IMR-90 (cell line): ENCODE data around the gene UNC13A. TPM values are rescaled to one million over a fixed set of nuclear protein-coding genes. Genes with fewer than 3 reads are reported as not detected.

Source experiments
- ATAC-seq: fragments of 200-7000 bp; cut with Tn5 transposase; 2 replicates; pipeline ENCODE4 v1.9.1; 2020; ENCODE audit warnings: low read depth, mild to moderate bottlenecking, moderate library complexity
- BruUV-seq: library from RNA; stranded (reverse); fragments of 400-500 nt; replicated peaks from 2 replicates; lab custom pipeline; 2021; lab: Mats Ljungman, UMichigan
- CTCF ChIA-PET: fragments of 300-600 bp; formaldehyde crosslinking; extraction: SDS; loops from one replicate; lab custom pipeline; 2021; ENCODE audit warnings: antibody characterized with exemption; lab: Yijun Ruan, JAX
- POLR2A ChIA-PET: fragments of 300-600 bp; sonication (Branson Sonifier 250); formaldehyde crosslinking; loops from one replicate; lab custom pipeline; 2022; ENCODE audit warnings: antibody characterized with exemption; ENCODE audit not compliant: unreplicated experiment; lab: Charles Lee
- DNase-seq: peaks from one replicate; pipeline ENCODE4 v3.0.0; 2013
- H2AFZ ChIP-seq: replicated peaks from 2 replicates; pipeline ENCODE3; 2013; ENCODE audit warnings: low read length, mild to moderate bottlenecking; ENCODE audit not compliant: poor library complexity
- H2AK5ac ChIP-seq: 2 replicates; pipeline ENCODE4 v1.6.1; 2013; ENCODE audit warnings: low read depth, low read length, inconsistent platforms
- H2AK9ac ChIP-seq: replicated peaks from 2 replicates; pipeline ENCODE3; 2013; ENCODE audit warnings: mild to moderate bottlenecking, low read depth, low read length, moderate library complexity; ENCODE audit not compliant: poor library complexity
- H2BK120ac ChIP-seq: 2 replicates; pipeline ENCODE4 v1.6.1; 2013; ENCODE audit warnings: low read depth, low read length, inconsistent platforms
- H2BK15ac ChIP-seq: 3 replicates; pipeline ENCODE4 v1.6.1; 2013; ENCODE audit warnings: low read depth, low read length, inconsistent platforms
- H2BK20ac ChIP-seq: 2 replicates; pipeline ENCODE4 v1.6.1; 2013; ENCODE audit warnings: low read depth, mild to moderate bottlenecking, inconsistent platforms, low read length, moderate library complexity
- H2BK5ac ChIP-seq: 2 replicates; pipeline ENCODE4 v1.6.1; 2013; ENCODE audit warnings: mild to moderate bottlenecking, low read depth, low read length, inconsistent platforms; ENCODE audit not compliant: poor library complexity, severe bottlenecking
- H3K14ac ChIP-seq: replicated peaks from 2 replicates; pipeline ENCODE4 v1.6.1; 2013; ENCODE audit warnings: low read depth, low read length, inconsistent platforms
- H3K18ac ChIP-seq: 2 replicates; pipeline ENCODE4 v1.6.1; 2013; ENCODE audit warnings: low read depth, low read length, control low read depth
- H3K23ac ChIP-seq: 2 replicates; pipeline ENCODE4 v1.6.1; 2013; ENCODE audit warnings: low read depth, low read length, inconsistent platforms
- H3K27ac ChIP-seq: 2 replicates; pipeline ENCODE4 v1.5.1; 2013; ENCODE audit warnings: mild to moderate bottlenecking, control low read depth, low read length; ENCODE audit not compliant: insufficient read depth
- H3K27me3 ChIP-seq: 2 replicates; pipeline ENCODE4 v1.6.1; 2013; ENCODE audit warnings: low read length; ENCODE audit not compliant: control insufficient read depth, insufficient read depth
- H3K36me3 ChIP-seq: 2 replicates; pipeline ENCODE4 v1.6.1; 2013; ENCODE audit warnings: low read length, mixed read lengths; ENCODE audit not compliant: control insufficient read depth, insufficient read depth
- H3K4ac ChIP-seq: 2 replicates; pipeline ENCODE4 v1.6.1; 2013; ENCODE audit warnings: low read depth, low read length, inconsistent platforms
- H3K4me1 ChIP-seq: 2 replicates; pipeline ENCODE4 v1.6.1; 2013; ENCODE audit warnings: low read length, mixed read lengths; ENCODE audit not compliant: control insufficient read depth, insufficient read depth
- H3K4me2 ChIP-seq: 2 replicates; pipeline ENCODE4 v1.6.1; 2013; ENCODE audit warnings: low read depth, mild to moderate bottlenecking, control low read depth, low read length, moderate library complexity
- H3K4me3 ChIP-seq: 2 replicates; pipeline ENCODE4 v1.5.1; 2013; ENCODE audit warnings: low read depth, mild to moderate bottlenecking, control low read depth, low read length, moderate library complexity; ENCODE audit not compliant: insufficient read depth
- H3K56ac ChIP-seq: 2 replicates; pipeline ENCODE4 v1.6.1; 2013; ENCODE audit warnings: low read length, inconsistent platforms; ENCODE audit not compliant: insufficient read depth; ENCODE audit errors: extremely low read depth
- H3K79me1 ChIP-seq, 2 experiments: 2 replicates each; pipeline ENCODE4 v1.6.1; 2013; ENCODE audit warnings: low read length in 2 of 2, inconsistent platforms in 1 of 2, low read depth in 1 of 2
- H3K9ac ChIP-seq: 2 replicates; pipeline ENCODE4 v1.6.1; 2013; ENCODE audit warnings: low read depth, low read length, control low read depth
- H3K9me1 ChIP-seq: 2 replicates; pipeline ENCODE4 v1.6.1; 2013; ENCODE audit warnings: low read length, inconsistent platforms; ENCODE audit not compliant: insufficient read depth
- H3K9me3 ChIP-seq: 2 replicates; pipeline ENCODE4 v1.6.1; 2013; ENCODE audit warnings: low read length; ENCODE audit not compliant: control insufficient read depth, insufficient read depth
- H4K20me1 ChIP-seq: 2 replicates; pipeline ENCODE4 v1.6.1; 2013; ENCODE audit warnings: low read length, inconsistent platforms; ENCODE audit not compliant: insufficient read depth
- H4K5ac ChIP-seq: 2 replicates; pipeline ENCODE4 v1.6.1; 2013; ENCODE audit warnings: mild to moderate bottlenecking, low read depth, low read length, control low read depth
- H4K8ac ChIP-seq, 2 experiments: 2 replicates each; pipeline ENCODE4 v1.6.1; 2013; ENCODE audit warnings: low read depth in 2 of 2, low read length in 2 of 2, control low read depth in 1 of 2, inconsistent platforms in 1 of 2
- H4K91ac ChIP-seq: 2 replicates; pipeline ENCODE4 v1.6.1; 2013; ENCODE audit warnings: low read depth, low read length, inconsistent platforms; ENCODE audit not compliant: insufficient read depth
- CEBPB ChIP-seq: IDR thresholded peaks from 2 replicates; pipeline ENCODE4 v1.6.1; 2012; ENCODE audit warnings: low read depth, low read length, improper control_type of control experiment
- CHD1 ChIP-seq: IDR thresholded peaks from 2 replicates; pipeline ENCODE4 v1.6.1; 2012; ENCODE audit warnings: low read depth, low read length, improper control_type of control experiment
- NFE2L2 ChIP-seq: fragments of 150-350 bp; IDR thresholded peaks from 2 replicates; pipeline ENCODE4 v1.6.1; 2016; ENCODE audit warnings: low read depth, mild to moderate bottlenecking, low read length
- WGBS, 2 experiments: methylation state at CpG; one replicate each; pipeline versions ENCODE4 v1.1.5 to v1.1.7; 2013; ENCODE audit warnings: missing lambda C conversion rate in 2 of 2; ENCODE audit not compliant: insufficient read length in 1 of 2; ENCODE audit errors: extremely low coverage in 2 of 2; 5-methylcytosine and 5-hydroxymethylcytosine counted together
- dilution Hi-C: fragments of 300-500 bp; cut with HindIII; formaldehyde crosslinking; loops from one replicate; pipeline ENCODE4 v1.14.3; 2018; ENCODE audit warnings: low sequenced_read_pairs; ENCODE audit not compliant: unreplicated experiment
- in situ Hi-C: fragments of 300-500 bp; cut with MboI; formaldehyde crosslinking; loops from 3 replicates; pipeline ENCODE4 v1.14.3; 2019; ENCODE audit warnings: low sequenced_read_pairs, inconsistent platforms, mixed read lengths
- intact Hi-C: fragments of 100-400 bp; cut with micrococcal nuclease; formaldehyde crosslinking; loops from 2 replicates; pipeline ENCODE4 v1.10.0; 2022
- polyA plus RNA-seq, 3 experiments: library from polyadenylated mRNA; depleted of rRNA; stranded (reverse); fragments of >200 nt; gene quantifications; 2 replicates each; pipeline ENCODE4 v1.2.3, GENCODE V29; 2012; ENCODE audit warnings: low replicate concordance in 1 of 3
- total RNA-seq: library from RNA; depleted of rRNA; stranded (reverse); fragments of >200 nt; gene quantifications from 2 replicates; pipeline ENCODE4 v1.2.3, GENCODE V29; 2012
- TF ChIP-seq, protein P1 (sequence below): fragments of 150-350 bp; IDR thresholded peaks from 2 replicates; pipeline ENCODE4 v1.6.1; 2016; ENCODE audit warnings: low read depth, mild to moderate bottlenecking, low read length, moderate library complexity, borderline replicate concordance

The UNC13A gene
- total and polyA plus RNA-seq, 2 of the 4 experiments (the other 2 are of a cell fraction), result 0.18 to 0.22 TPM

DNA sequence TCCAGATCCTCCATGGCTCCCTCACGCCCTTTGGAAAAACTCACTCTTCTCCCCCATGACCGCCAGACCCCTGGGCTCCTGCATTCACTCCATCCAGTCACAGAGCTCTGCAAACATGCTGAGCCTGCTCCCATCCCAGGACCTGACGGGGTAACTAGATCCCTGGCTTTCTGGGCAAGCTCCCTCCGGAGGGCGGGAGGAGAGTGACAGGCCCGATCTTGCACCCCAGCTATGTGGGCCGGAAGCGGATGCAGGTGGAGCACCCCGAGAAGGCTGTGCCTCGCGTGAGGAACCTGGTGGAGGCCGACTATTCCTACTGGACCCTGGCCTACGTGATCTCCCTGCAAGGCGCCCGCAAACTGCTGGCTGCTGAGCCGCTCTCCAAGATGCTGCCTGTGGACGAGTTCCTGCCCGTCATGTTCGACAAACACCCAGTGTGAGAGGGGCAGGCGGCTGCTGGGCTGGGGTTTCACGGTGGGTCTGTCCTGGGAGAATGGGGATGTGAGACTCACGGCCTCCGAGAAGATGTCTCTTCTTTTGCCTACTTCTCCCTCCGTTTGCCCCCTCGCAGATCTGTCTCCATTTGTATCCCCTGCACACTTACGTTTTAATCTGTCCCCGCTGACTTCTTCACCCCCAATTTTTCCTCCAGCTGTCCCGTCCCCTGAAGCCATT lies 107.5 kb downstream of the UNC13A start:
- H3K4me3 ChIP-seq, result no peak overlapping the region
- H4K91ac ChIP-seq, result no peak overlapping the region
- no peak overlapping the region for H3K14ac ChIP-seq
- H3K79me1 ChIP-seq, result peaks cover 8 to 13% of the 10 kb centered on the region in 2 experiments; a peak in 2 of 4 replicates
- no peaks in the 10 kb centered on the region for H3K9me3 ChIP-seq
- H3K9ac ChIP-seq, result no peak overlapping the region
- ATAC-seq (no peak), DNase-seq (no peak)
- no TSS peak for BruUV-seq
- H2AK9ac ChIP-seq, result no peak overlapping the region
- 94% methylated on average over 15 of the region's 28 CpGs; no CpG with 5 or more reads in 1 of the 2 experiments for whole genome bisulfite sequencing, 2 experiments
- ChIA-PET CTCF (no interaction called here), POLR2A (no interaction called here)
- H3K9me1 ChIP-seq, result peaks cover 10% of the 10 kb centered on the region; the same call in 1 of the 2 replicates
- H3K56ac ChIP-seq, result no peak overlapping the region
- no peak overlapping the region for H2BK5ac ChIP-seq
- TF ChIP-seq CEBPB, result no peak
- TF ChIP-seq, protein P1, sequence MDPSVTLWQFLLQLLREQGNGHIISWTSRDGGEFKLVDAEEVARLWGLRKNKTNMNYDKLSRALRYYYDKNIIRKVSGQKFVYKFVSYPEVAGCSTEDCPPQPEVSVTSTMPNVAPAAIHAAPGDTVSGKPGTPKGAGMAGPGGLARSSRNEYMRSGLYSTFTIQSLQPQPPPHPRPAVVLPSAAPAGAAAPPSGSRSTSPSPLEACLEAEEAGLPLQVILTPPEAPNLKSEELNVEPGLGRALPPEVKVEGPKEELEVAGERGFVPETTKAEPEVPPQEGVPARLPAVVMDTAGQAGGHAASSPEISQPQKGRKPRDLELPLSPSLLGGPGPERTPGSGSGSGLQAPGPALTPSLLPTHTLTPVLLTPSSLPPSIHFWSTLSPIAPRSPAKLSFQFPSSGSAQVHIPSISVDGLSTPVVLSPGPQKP, result no peak
- no peak for TF ChIP-seq CHD1
- TF ChIP-seq NFE2L2, result no peak
- H3K4me1 ChIP-seq, result no peaks in the 10 kb centered on the region
- in situ Hi-C loops, result no loop called here
- H3K18ac ChIP-seq, result no peak overlapping the region
- dilution Hi-C loops, result no loop called here
- H2BK120ac ChIP-seq, result no peak overlapping the region
- H4K8ac ChIP-seq, result no peak overlapping the region
- H3K36me3 ChIP-seq, result peaks cover 51% of the 10 kb centered on the region
- no peak overlapping the region for H2BK20ac ChIP-seq
- no peak overlapping the region for H2AK5ac ChIP-seq
- H4K5ac ChIP-seq, result no peak overlapping the region
- H2AFZ ChIP-seq, result no peak overlapping the region
- H3K27ac ChIP-seq, result no peak overlapping the region
- intact Hi-C loops, result no loop called here
- peaks cover 15% of the 10 kb centered on the region for H4K20me1 ChIP-seq
- H2BK15ac ChIP-seq, result no peak overlapping the region
- no peak overlapping the region for H3K4ac ChIP-seq
- H3K27me3 ChIP-seq, result no peaks in the 10 kb centered on the region
- H3K23ac ChIP-seq, result no peak overlapping the region
- H3K4me2 ChIP-seq, result no peak overlapping the region
